GM10847 (cell line): ENCODE results near the gene HSD17B7.

Source experiments
- POLR2A ChIP-seq: IDR thresholded peaks from 2 replicates; pipeline ENCODE4 v1.6.1; 2011; ENCODE audit not compliant: insufficient read length; ENCODE audit errors: extremely low read depth

HSD17B7 gene

GRCh38 chr1:162857850-162858249 is 67.3 kb downstream of the HSD17B7 start:
- no peak for TF ChIP-seq POLR2A

- TF ChIP-seq POLR2A = no peak
Measured at GRCh38 chr1:162859191-162859590, 68.7 kb downstream of the HSD17B7 start.

- no peak for TF ChIP-seq POLR2A
Measured at GRCh38 chr1:162861101-162861500, 70.6 kb downstream of the HSD17B7 start, which contains the start of gene CCDC190. Gene CCDC190, minus strand, starts transcription at chr1:162861175. Its CDS starts 1,529 bp downstream, at chr1:162859646.

GRCh38 chr1:162861625-162862024 is 71.1 kb downstream of the HSD17B7 start:
- TF ChIP-seq POLR2A = no peak
